Hippocampal formation (tissue), 2 donors: ENCODE data around the gene PPP6R2.
"Not testable (repeated sequence)": the region's sequence is repeated elsewhere in the genome, so short reads cannot be mapped to it uniquely, and the experiment has no call there.

Experiments used
- DNase-seq, 2 donors: peaks; one replicate each; lab custom pipeline; 2025; lab: John Stamatoyannopoulos, UW

Gene PPP6R2

GRCh38 chr22:50398831-50399648, 55.9 kb downstream of the PPP6R2 start:
- no peak for DNase-seq

DNA sequence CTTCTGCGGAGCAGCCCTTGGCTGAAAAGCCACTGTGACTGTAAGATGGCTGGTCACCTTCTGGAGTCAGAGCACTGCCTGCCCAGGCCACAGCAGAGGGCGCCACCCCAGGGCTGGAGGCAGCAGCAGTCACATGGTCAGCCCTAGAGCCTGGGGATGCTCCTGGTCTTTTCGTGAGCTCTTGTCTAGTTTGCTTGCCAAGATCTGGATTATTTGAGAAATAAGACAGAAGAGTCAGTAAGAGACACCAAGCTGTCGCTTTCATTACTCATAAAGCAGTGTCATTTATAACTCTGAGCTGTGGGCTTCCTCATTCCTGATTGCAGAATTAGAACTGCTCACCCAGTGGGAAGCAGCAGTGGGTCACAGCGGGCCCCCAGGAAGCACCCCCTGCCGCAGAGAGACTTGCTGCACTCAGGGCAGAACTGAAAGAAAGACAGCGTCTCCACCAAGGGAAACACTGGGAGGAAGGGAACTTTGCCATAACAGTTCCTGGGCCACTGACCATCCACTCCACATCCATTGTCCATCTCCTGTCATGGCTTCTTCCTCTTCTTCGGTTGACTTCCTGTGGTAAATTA, 56.7 kb downstream of the PPP6R2 start:
- DNase-seq: peak in 1 of 2 donors; percentile 59

GRCh38 chr22:50400406-50400805, 57.3 kb downstream of the PPP6R2 start:
- no peak for DNase-seq

DNA sequence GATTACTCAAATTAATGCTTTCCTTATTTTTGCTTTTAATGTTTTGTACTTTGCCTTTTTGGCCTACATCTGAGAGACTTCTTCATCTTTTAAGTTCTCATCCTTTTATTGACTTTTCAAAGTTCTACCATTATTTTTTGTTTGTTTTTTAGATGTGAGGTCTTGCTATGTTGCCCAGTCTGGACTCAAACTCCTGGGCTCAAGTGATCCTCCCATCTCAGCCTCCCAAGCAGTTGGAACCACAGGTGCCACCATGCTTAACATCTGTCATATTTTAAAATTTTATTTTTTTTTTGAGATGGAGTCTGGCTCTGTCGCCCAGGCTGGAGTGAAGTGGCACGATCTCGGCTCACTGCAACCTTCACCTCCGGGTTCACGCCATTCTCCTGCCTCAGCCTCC, 57.8 kb downstream of the PPP6R2 start:
- DNase-seq: no peak

DNA sequence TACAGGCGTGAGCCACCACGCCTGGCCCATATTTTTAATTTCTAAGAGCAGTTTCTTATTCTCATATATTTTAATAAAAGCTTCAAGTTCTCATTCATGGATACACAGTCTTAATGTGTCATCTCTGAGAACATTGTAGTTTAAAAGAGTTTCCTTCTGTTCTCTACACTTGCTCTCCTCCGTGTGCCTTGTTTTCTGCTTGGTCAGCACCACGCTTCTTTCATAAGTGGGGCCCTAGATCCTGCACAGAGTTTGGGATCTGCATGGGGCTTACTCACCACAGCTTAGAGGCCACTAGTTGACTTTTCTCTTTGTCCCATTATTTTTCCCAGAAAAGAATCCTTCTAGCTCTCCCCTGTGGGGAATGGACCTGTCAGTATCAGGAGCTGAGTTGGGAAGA, 58.8 kb downstream of the PPP6R2 start:
- no peak for DNase-seq

DNA sequence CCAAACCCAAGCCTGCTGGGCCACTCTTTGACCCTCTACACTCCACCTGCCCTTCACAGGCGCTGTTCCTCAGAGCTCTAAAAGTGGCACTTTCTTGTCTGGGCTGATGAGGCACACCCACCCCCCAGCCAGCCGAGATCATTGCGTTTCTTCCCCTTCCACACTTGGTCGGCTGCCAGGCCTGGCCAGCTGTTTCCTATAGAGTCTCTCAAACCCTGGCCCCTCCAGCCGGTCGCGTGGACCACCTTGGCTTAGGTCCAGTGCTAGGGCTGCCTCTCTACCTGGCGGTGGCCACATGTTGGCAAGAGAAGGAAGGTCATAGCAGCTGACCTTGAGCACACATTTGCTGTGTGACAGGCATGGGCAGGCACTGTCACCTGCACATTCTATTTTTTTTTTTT, 60.6 kb downstream of the PPP6R2 start:
- DNase-seq: peak in 1 of 2 donors; percentile 42

GRCh38 chr22:50406416-50407170, 63.5 kb downstream of the PPP6R2 start:
- no peak for DNase-seq

- DNase-seq: no peak
Measured at GRCh38 chr22:50408311-50408710, 65.2 kb downstream of the PPP6R2 start.

- DNase-seq: not testable (repeated sequence)
Measured at GRCh38 chr22:50408954-50409353, 65.8 kb downstream of the PPP6R2 start.

GRCh38 chr22:50414476-50415248, 71.5 kb downstream of the PPP6R2 start:
- no peak for DNase-seq

GRCh38 chr22:50415426-50415825, 72.3 kb downstream of the PPP6R2 start:
- no peak for DNase-seq

DNA sequence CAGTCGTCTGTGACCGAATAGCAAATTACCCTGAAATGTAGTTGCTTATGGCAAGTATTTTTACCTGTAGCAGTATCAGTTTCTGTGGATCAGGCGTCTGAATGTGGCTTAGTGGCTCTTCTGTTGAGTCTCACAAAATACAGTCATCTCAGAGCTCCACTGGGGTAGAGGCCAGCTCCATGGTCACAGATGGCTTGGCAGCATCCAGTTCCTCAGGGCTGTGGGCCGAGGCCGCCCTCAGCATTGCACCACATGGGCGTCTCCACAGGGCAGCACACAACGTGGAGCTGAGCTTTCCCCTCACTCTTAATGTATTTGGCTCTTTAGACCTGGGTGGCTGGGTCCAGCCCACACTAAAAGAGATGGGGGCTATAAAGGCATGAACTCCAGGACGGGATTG, 73.9 kb downstream of the PPP6R2 start:
- no peak for DNase-seq

DNA sequence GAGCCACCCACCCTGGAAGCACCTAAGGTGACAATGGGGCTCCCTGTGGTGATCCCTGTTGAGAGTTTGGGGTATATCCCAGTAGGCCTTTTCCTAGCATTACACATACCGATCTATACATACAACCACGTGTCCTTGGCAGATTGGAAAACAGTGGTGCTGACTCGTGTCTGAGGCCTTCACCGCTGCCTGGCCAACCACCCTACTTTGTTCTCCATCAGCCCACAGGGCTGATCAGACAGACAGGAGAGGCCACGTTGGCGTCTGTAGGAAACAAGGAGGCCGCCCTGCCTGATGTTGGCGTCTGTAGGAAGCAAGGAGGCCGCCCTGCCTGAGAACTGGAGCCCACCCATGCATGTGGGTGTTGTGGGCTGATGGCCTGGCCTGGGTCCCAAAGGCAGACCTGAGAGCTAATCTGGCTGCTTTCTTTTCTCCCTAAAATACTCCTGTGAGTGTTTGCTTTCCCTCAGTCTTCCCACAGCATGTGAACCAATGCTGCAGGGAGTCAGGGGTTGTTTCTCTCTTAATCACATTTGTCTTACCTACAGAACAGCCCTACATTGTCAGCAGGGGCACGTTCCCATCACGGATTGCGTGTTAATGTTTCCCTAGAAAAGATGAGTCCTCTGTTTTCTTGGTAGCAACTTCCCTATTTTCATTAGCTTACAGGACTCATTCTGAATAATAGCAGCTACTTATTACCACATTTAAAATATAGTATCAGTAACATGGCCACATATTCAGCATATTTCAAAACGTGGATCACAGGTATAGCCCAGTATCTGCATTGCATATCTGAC, 74.5 kb downstream of the PPP6R2 start:
- DNase-seq: no peak

- peak in 1 of 2 donors; percentile 49 for DNase-seq
Measured at GRCh38 chr22:50418624-50419023, 75.5 kb downstream of the PPP6R2 start.

DNA sequence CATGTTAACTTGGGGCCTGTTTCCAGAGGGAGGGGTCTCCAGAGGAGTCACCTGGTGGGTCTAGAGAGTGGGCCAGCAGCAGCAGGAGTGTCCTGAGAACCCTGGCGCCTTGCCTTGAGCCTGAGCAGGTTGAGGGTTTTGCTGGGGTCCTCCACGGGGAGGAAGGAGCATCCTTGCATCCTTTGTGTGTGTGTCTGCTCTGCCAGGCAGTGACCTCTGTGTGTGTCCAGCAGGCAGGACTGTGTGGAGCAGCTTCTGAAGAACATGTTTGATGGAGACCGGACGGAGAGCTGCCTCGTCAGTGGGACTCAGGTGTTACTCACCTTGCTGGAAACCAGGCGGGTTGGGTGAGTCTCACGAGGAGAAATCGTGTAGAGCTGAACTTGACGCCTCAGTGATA, 76.0 kb downstream of the PPP6R2 start:
- DNase-seq: no peak

DNA sequence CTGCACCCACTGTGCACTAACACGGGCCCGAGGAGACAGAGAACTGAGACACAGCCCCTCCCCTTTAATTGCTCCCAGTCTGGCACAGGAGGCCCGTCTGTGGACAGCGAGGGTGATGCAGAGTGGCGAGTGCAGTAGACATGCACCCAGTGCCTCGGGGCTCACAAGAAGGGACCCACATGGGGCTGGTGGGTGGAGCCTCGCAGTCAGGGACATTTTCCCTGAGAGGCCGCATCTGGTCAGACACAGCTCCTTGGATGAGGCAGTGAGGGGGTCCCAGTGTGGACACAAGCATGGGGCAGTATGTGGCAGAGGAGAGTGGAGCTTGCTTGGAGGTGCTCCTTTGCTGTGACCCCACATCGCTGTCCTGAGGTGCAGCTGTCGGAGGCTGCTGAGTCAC, 76.9 kb downstream of the PPP6R2 start:
- DNase-seq: no peak

GRCh38 chr22:50420581-50420980, 77.5 kb downstream of the PPP6R2 start:
- no peak for DNase-seq

DNA sequence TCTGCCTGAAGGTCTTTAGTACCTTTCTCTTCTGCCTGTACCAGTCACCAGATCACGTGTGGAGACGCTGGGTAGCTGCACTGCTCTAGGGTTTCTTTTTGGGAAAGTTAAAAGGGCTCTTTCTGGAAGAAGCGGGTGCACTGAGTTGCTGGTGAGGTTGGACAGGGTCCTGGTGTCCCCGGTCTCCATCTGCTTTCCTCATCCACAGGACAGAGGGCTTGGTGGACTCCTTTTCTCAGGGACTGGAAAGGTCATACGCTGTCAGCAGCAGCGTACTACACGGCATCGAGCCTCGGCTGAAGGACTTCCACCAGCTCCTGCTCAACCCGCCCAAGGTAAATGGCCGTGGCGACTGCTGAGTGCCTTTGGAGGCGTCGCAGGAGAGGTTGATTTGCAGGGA, 78.9 kb downstream of the PPP6R2 start:
- no peak for DNase-seq

GRCh38 chr22:50422961-50423815, 80.1 kb downstream of the PPP6R2 start:
- no peak for DNase-seq

- DNase-seq: no peak
Measured at GRCh38 chr22:50423956-50424355, 80.8 kb downstream of the PPP6R2 start.
